Right lobe of liver (tissue), 6 donors: ENCODE measurements around the gene PPP2R5D. TPM values are rescaled to one million over a fixed set of nuclear protein-coding genes. Genes with fewer than 3 reads are reported as not detected.

Source experiments
- ATAC-seq, 4 donors: fragments of 200-7000 bp; cut with Tn5 transposase; one replicate each; pipeline ENCODE4 v1.9.1; 2020; ENCODE audit warnings: mild to moderate bottlenecking in 4 of 4, moderate library complexity in 4 of 4
- DNase-seq, 3 donors: peaks; one replicate each; pipeline ENCODE4 v3.0.0-alpha.2; 2020
- H3K27ac ChIP-seq, 3 donors: fragments of 200-600 bp; one replicate each; pipeline ENCODE4 v1.8.0; 2022
- H3K27me3 ChIP-seq, 2 donors: fragments of 200-600 bp; one replicate each; pipeline ENCODE4 v1.8.0; 2022
- H3K36me3 ChIP-seq, 4 donors: fragments of 200-600 bp; sonication (generic) in 1 of 4; one replicate each; pipeline versions ENCODE4 v1.5.1 to v1.8.0; 2017 to 2022; ENCODE audit warnings: control low read depth in 1 of 4
- H3K4me1 ChIP-seq, 4 donors: fragments of 200-600 bp; sonication (generic) in 1 of 4; one replicate each; pipeline versions ENCODE4 v1.5.1 to v1.8.0; 2017 to 2022; ENCODE audit warnings: control low read depth in 1 of 4
- H3K4me3 ChIP-seq, 3 donors: fragments of 200-600 bp; one replicate each; pipeline ENCODE4 v1.8.0; 2022
- H3K9me3 ChIP-seq, 4 donors: fragments of 200-600 bp; sonication (generic) in 1 of 4; one replicate each; pipeline versions ENCODE4 v1.5.1 to v1.8.0; 2017 to 2022; ENCODE audit warnings: control low read depth in 1 of 4
- POLR2A ChIP-seq: fragments of 450-650 bp; IDR thresholded peaks from one replicate; pipeline ENCODE4 v1.6.1; 2017; ENCODE audit warnings: antibody characterized with exemption, mild to moderate bottlenecking
- WGBS: methylation state at CpG from one replicate; pipeline ENCODE4 v1.1.6; 2018; ENCODE audit warnings: low coverage, low lambda C conversion rate; ENCODE audit not compliant: insufficient coverage; ENCODE audit errors: missing lambda C conversion rate; 5-methylcytosine and 5-hydroxymethylcytosine counted together
- intact Hi-C, 2 donors: fragments of 100-400 bp; cut with DNase I; formaldehyde crosslinking; loops; one replicate each; pipeline versions ENCODE4 v1.11.2 to v1.14.1; 2022
- long read RNA-seq: library from polyadenylated mRNA; unstranded; transcript quantifications from one replicate; pipeline ENCODE4 v2.0.0, GENCODE V29; 2019
- total RNA-seq, 6 experiments: library from RNA; depleted of rRNA in 2 of 6; stranded (reverse); fragments of >200 nt in 2 of 6; fragmentation: NEBNext Ultra II Directional in 3 of 6; extraction: Animal tissue kit (Norgen Biotek cat#: 25700) in 3 of 6; gene quantifications; one replicate each; pipeline versions ENCODE4 v1.1.0 to v1.2.4, GENCODE V29; 2016 to 2023
- TF ChIP-seq, protein P1 (sequence below), 4 donors: fragments of 200-600 bp in 3 of 4; fragments of 450-650 bp in 1 of 4; IDR thresholded peaks; one replicate each; pipeline versions ENCODE4 v1.5.1 to v1.8.0; 2016 to 2022; ENCODE audit warnings: antibody characterized with exemption in 4 of 4, mild to moderate bottlenecking in 2 of 4
- donor health status: DM: no; HTN: yes; CAD: no.
- donor health status: DM: no; HTN: no; CAD: no.
- donor health status: DM: no; HTN: no; CAD: no.
- donor health status: DM: no; HTN: yes; CAD: no.
- donor health status: DM: no; HTN: yes; CAD: no.

The PPP2R5D gene
- 10 to 100 TPM; 11.5 to 24.0 (median 16.3) TPM for total RNA-seq
- long read RNA-seq, partial matches to known transcripts, result 1 of 3 reads
- long read RNA-seq, other reads (novel, unspliced or antisense), result 2 of 3 reads

DNA sequence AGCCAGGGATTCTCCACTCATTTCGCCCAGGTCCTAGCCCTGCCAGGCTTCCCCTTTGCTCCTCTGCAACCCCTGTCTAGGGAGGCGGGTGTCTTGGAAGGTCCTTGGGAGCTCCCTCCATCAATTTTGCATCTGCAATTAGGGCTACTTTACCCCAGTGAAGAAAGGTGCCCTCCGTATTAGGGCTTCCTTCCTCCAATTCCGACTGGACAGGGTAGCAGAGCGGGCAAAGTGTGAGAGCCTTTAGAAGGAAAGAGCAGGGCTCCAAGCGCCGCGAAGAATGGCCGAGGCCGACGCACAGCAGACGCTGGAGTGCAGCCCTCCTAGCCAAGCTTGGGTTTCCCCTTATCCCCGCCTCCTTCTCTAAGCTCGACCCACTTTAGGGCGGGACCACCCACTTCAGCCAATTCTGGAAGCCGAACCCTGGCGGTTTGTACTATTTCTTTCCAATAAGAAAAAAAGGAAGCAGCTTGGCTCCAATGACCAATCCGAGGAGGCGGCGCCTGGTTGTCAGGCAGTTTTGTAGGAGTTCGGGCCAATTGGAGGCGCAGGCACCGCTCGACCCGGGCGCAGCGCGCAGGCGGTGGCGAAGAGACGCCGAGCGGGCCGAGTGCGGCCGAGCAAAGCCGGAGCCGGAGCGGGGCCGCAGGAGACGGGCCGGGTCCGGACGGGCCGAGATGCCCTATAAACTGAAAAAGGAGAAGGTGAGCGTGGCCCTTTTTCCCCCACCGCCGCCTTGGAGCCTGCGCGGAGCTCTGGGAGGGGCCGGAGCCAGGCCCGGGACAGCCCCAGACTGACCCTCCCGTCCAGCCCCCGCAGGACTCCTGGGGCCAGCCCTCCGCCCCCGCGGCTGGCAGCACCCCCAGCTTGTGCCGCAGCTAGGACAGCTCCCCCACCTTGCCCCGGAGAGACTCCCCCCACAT is at the start of gene PPP2R5D:
PPP2R5D (plus strand) TSS at position 570 of the 923 bp plus-strand sequence; CDS start at position 678, 108 bp downstream.
- WGBS, result under 1% methylated on average over 41 of the region's 59 CpGs
- H3K27ac ChIP-seq, result peak within 1 kb of the TSS; percentile 52 to 66 (median 60)
- peaks cover 0 to under 1% (median 0%) of the 10 kb centered on the region in 4 donors for H3K36me3 ChIP-seq
- ATAC-seq, result peak; percentile 94 to 96 (median 96)
- TF ChIP-seq, protein P1, sequence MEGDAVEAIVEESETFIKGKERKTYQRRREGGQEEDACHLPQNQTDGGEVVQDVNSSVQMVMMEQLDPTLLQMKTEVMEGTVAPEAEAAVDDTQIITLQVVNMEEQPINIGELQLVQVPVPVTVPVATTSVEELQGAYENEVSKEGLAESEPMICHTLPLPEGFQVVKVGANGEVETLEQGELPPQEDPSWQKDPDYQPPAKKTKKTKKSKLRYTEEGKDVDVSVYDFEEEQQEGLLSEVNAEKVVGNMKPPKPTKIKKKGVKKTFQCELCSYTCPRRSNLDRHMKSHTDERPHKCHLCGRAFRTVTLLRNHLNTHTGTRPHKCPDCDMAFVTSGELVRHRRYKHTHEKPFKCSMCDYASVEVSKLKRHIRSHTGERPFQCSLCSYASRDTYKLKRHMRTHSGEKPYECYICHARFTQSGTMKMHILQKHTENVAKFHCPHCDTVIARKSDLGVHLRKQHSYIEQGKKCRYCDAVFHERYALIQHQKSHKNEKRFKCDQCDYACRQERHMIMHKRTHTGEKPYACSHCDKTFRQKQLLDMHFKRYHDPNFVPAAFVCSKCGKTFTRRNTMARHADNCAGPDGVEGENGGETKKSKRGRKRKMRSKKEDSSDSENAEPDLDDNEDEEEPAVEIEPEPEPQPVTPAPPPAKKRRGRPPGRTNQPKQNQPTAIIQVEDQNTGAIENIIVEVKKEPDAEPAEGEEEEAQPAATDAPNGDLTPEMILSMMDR (IDR thresholded peaks at IDR 0.05), result peak in 2 of 4 donors; percentile 6 to 17
- TF ChIP-seq POLR2A, result peak; percentile 85
- peak within 1 kb of the TSS; percentile 87 to 90 (median 89) for H3K4me3 ChIP-seq
- DNase-seq, result peak; percentile 96 to 98 (median 98)
- peaks cover 0 to 27% (median 3%) of the 10 kb centered on the region in 4 donors for H3K4me1 ChIP-seq
- no peaks in the 10 kb centered on the region for H3K27me3 ChIP-seq
- H3K9me3 ChIP-seq, result no peaks in the 10 kb centered on the region
- intact Hi-C loops, result loop anchor here in 1 of 2 donors (10.0 kb wide), 1 partner anchor 59 kb away; the partner anchor contains the start of gene CNPY3

DNA sequence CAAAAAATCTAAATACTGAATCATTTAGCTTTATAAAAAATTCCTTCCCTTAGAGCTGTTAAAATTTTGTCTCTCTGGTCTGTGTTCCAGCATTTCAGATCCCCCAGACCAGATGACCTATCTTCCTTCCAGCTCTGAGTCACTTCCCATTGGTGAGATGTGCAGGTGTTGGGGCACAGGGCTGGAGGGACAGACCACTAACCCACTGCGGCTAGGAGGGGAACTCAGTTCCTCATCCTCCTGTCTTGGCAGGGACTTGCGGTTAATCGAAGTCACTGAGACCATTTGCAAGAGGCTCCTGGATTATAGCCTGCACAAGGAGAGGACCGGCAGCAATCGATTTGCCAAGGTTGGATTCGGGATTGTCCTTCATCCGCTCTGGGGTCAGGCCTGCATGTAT is 49.0 kb upstream of the PPP2R5D start:
- peak overlapping the region in 1 of 3 donors; percentile 89 for H3K27ac ChIP-seq
- WGBS, result 69% methylated on average over 3 of the region's 7 CpGs

DNA sequence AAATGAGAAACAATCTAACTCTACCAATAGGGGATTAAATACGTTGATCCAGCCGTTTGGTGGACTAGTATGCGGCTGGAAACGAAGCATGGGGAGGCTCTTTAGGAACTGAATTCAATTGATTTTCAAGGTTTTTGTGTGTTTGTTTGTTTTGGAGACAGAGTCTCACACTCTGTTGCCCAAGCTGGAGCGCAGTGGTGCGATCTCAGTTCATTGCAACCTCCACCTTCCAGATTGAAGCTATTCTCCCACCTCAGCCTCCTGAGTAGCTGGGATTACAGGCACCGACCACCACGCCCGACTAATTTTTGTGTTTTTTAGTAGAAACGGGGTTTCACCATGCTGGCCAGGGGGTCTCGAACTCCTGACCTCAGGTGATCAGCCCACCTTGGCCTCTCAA is 48.0 kb upstream of the PPP2R5D start:
- WGBS, result 40% methylated on average over 7 of the region's 11 CpGs
- Histone ChIP-seq H3K27ac (peak overlapping the region in 2 of 3 donors; percentile 89), H3K27me3 (no peaks in the 10 kb centered on the region), H3K4me1 (peaks cover 0 to 77% (median 33%) of the 10 kb centered on the region in 4 donors), H3K4me3 (no peak overlapping the region), H3K9me3 (no peaks in the 10 kb centered on the region), H3K36me3 (peaks cover 0 to 24% (median 0%) of the 10 kb centered on the region in 4 donors)
- peak in 1 of 3 donors; percentile 63 for DNase-seq
- TF ChIP-seq, protein P1 (IDR thresholded peaks at IDR 0.05), result no peak
- TF ChIP-seq POLR2A, result no peak
- intact Hi-C loops, result no loop called here
- ATAC-seq, result peak in 1 of 4 donors; percentile 10

More for the DNA sequence above, 49.0 kb upstream of the PPP2R5D start:
- Histone ChIP-seq H3K4me3 (no peak overlapping the region), H3K36me3 (peaks cover 0 to 24% (median 0%) of the 10 kb centered on the region in 4 donors), H3K27me3 (no peaks in the 10 kb centered on the region), H3K4me1 (peaks cover 0 to 77% (median 31%) of the 10 kb centered on the region in 4 donors), H3K9me3 (no peaks in the 10 kb centered on the region)
- TF ChIP-seq, protein P1 (IDR thresholded peaks at IDR 0.05), result no peak
- no peak for TF ChIP-seq POLR2A
- DNase-seq (no peak), ATAC-seq (no peak)
- intact Hi-C loops, result no loop called here

GRCh38 chr6:42937548-42938427 is 46.6 kb upstream of the PPP2R5D start:
- H3K4me3 ChIP-seq, result peak overlapping the region in 2 of 3 donors; percentile 38 to 49
- H3K4me1 ChIP-seq, result peaks cover 0 to 77% (median 31%) of the 10 kb centered on the region in 4 donors
- H3K27ac ChIP-seq, result peak overlapping the region in 2 of 3 donors; percentile 89
- intact Hi-C loops, result no loop called here
- H3K9me3 ChIP-seq, result no peaks in the 10 kb centered on the region
- peaks cover 0 to 24% (median 0%) of the 10 kb centered on the region in 4 donors for H3K36me3 ChIP-seq
- ATAC-seq, result peak; percentile 19 to 59 (median 42)
- no peaks in the 10 kb centered on the region for H3K27me3 ChIP-seq
- no peak for TF ChIP-seq POLR2A
- TF ChIP-seq, protein P1 (IDR thresholded peaks at IDR 0.05), result no peak
- 67% methylated on average over 7 of the region's 13 CpGs for WGBS
- DNase-seq, result peak in 2 of 3 donors; percentile 80 to 83
